Sigmoid colon (tissue), 4 donors: ENCODE results near the gene RPL18.

ENCODE experiments used
- EP300 ChIP-seq, 4 donors: sonication (generic); formaldehyde crosslinking; IDR thresholded peaks; one replicate each; pipeline ENCODE4 v1.6.1; 2017; ENCODE audit warnings: antibody characterized with exemption in 4 of 4
- POLR2A ChIP-seq, 2 donors: fragments of 450-650 bp; IDR thresholded peaks; one replicate each; pipeline ENCODE4 v1.6.1; 2016; ENCODE audit warnings: antibody characterized with exemption in 2 of 2, mild to moderate bottlenecking in 2 of 2, moderate library complexity in 2 of 2
- TF ChIP-seq, protein P1 (sequence below), 4 experiments: fragments of 450-650 bp in 3 of 4; fragments of 200-600 bp in 1 of 4; IDR thresholded peaks; one replicate each; pipeline ENCODE4 v1.5.1; 2016 to 2019; ENCODE audit warnings: antibody characterized with exemption in 4 of 4, mild to moderate bottlenecking in 3 of 4, moderate library complexity in 2 of 4

- TF ChIP-seq, protein P1, sequence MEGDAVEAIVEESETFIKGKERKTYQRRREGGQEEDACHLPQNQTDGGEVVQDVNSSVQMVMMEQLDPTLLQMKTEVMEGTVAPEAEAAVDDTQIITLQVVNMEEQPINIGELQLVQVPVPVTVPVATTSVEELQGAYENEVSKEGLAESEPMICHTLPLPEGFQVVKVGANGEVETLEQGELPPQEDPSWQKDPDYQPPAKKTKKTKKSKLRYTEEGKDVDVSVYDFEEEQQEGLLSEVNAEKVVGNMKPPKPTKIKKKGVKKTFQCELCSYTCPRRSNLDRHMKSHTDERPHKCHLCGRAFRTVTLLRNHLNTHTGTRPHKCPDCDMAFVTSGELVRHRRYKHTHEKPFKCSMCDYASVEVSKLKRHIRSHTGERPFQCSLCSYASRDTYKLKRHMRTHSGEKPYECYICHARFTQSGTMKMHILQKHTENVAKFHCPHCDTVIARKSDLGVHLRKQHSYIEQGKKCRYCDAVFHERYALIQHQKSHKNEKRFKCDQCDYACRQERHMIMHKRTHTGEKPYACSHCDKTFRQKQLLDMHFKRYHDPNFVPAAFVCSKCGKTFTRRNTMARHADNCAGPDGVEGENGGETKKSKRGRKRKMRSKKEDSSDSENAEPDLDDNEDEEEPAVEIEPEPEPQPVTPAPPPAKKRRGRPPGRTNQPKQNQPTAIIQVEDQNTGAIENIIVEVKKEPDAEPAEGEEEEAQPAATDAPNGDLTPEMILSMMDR (IDR thresholded peaks at IDR 0.05), result no peak
- TF ChIP-seq EP300 (IDR thresholded peaks at IDR 0.05) (no peak), POLR2A (IDR thresholded peaks at IDR 0.05) (no peak)
These were observed 17.2 kb upstream of the RPL18 start for GRCh38 chr19:48635966-48636858.
